ENCODE measurements around the gene CCDC88C. TPM values are rescaled to one million over a fixed set of nuclear protein-coding genes. Genes with fewer than 3 reads are reported as not detected.
"Not testable (repeated sequence)": the region's sequence is repeated elsewhere in the genome, so short reads cannot be mapped to it uniquely, and the experiment has no call there.

Gene CCDC88C
- total RNA-seq, 1 donor from 2014 or later, result 7.2 TPM

GRCh38 chr14:91253795-91254323, 163.8 kb downstream of the CCDC88C start:
- DNase-seq (ENCODE audit: low read depth), result peak; percentile 21

- DNase-seq (ENCODE audit: low read depth), result no peak
Measured at GRCh38 chr14:91252871-91253794, 164.5 kb downstream of the CCDC88C start.

GRCh38 chr14:91250912-91251311, 166.7 kb downstream of the CCDC88C start:
- DNase-seq (ENCODE audit: low read depth), result no peak

GRCh38 chr14:91249841-91250616, 167.6 kb downstream of the CCDC88C start:
- DNase-seq (ENCODE audit: low read depth), result no peak

GRCh38 chr14:91246051-91246852, 171.4 kb downstream of the CCDC88C start:
- no peak for DNase-seq (ENCODE audit: low read depth)

- DNase-seq (ENCODE audit: low read depth), result not testable (repeated sequence)
Measured at GRCh38 chr14:91245616-91246015, 172.0 kb downstream of the CCDC88C start.

- DNase-seq (ENCODE audit: low read depth), result no peak
Measured at GRCh38 chr14:91245029-91245428, 172.6 kb downstream of the CCDC88C start.

- DNase-seq (ENCODE audit: low read depth), result peak; percentile 88
Measured at GRCh38 chr14:91244501-91244901, 173.1 kb downstream of the CCDC88C start, which contains the start of gene GPR68. Gene GPR68, minus strand, starts transcription at chr14:91244704. Its CDS starts 9,654 bp downstream, at chr14:91235050.

GRCh38 chr14:91243074-91243471, 174.5 kb downstream of the CCDC88C start:
- no peak for DNase-seq (ENCODE audit: low read depth)

- DNase-seq (ENCODE audit: low read depth), result no peak
Measured at GRCh38 chr14:91242635-91243034, 175.0 kb downstream of the CCDC88C start.

GRCh38 chr14:91241863-91242262, 175.8 kb downstream of the CCDC88C start:
- DNase-seq (ENCODE audit: low read depth), result no peak

GRCh38 chr14:91238661-91239060, 179.0 kb downstream of the CCDC88C start:
- no peak for DNase-seq (ENCODE audit: low read depth)

- DNase-seq (ENCODE audit: low read depth), result no peak
Measured at GRCh38 chr14:91238085-91238484, 179.5 kb downstream of the CCDC88C start.

GRCh38 chr14:91237219-91237618, 180.4 kb downstream of the CCDC88C start:
- peak; percentile 34 for DNase-seq (ENCODE audit: low read depth)

- no peak for DNase-seq (ENCODE audit: low read depth)
Measured at GRCh38 chr14:91235841-91236240, 181.8 kb downstream of the CCDC88C start.

GRCh38 chr14:91234791-91235114, 182.9 kb downstream of the CCDC88C start:
- no peak for DNase-seq (ENCODE audit: low read depth)

- no peak for DNase-seq (ENCODE audit: low read depth)
Measured at GRCh38 chr14:91233936-91234790, 183.5 kb downstream of the CCDC88C start.

GRCh38 chr14:91232603-91233002, 185.0 kb downstream of the CCDC88C start:
- no peak for DNase-seq (ENCODE audit: low read depth)

- DNase-seq (ENCODE audit: low read depth), result no peak
Measured at GRCh38 chr14:91232052-91232451, 185.6 kb downstream of the CCDC88C start.

GRCh38 chr14:91231446-91231845, 186.2 kb downstream of the CCDC88C start:
- DNase-seq (ENCODE audit: low read depth), result no peak

Measured in myocyte (in vitro differentiated cells).